OCI-LY3 (cell line): ENCODE results near the gene E2F1.

Experiments used
- H2AFZ ChIP-seq: fragments of 200-600, 300-600 bp; shearing (Covaris generic); 2 replicates; pipeline ENCODE4 v1.6.0; 2014; ENCODE audit warnings: antibody characterized with exemption, low read depth, low read length
- H3K27ac ChIP-seq: fragments of 200-600, 300-600 bp; sonication (generic); 2 replicates; pipeline ENCODE4 v1.5.1; 2014; ENCODE audit warnings: mild to moderate bottlenecking, low read length, moderate library complexity, mixed read lengths
- H3K27me3 ChIP-seq: fragments of 200-600, 300-600 bp; sonication (generic); 2 replicates; pipeline ENCODE4 v1.6.1; 2014; ENCODE audit warnings: low read depth, low read length, mixed read lengths
- H3K36me3 ChIP-seq: fragments of 200-600, 300-600 bp; sonication (generic); replicated peaks from 2 replicates; pipeline ENCODE3; 2014; ENCODE audit warnings: low read depth, low read length, mixed read lengths
- H3K4me1 ChIP-seq: fragments of 300-600, 200-600 bp; sonication (generic); 2 replicates; pipeline ENCODE4 v1.6.1; 2014; ENCODE audit warnings: low read length, mixed read lengths
- H3K4me2 ChIP-seq: fragments of 200-600, 300-600 bp; sonication (generic); 2 replicates; pipeline ENCODE4 v1.6.1; 2014; ENCODE audit warnings: low read length, mixed read lengths
- H3K4me3 ChIP-seq: fragments of 300-600, 200-600 bp; sonication (generic); 2 replicates; pipeline ENCODE4 v1.5.1; 2014; ENCODE audit warnings: antibody characterized with exemption, mild to moderate bottlenecking, low read length, moderate library complexity
- H3K79me2 ChIP-seq: fragments of 300-600, 200-600 bp; shearing (Covaris generic); 2 replicates; pipeline ENCODE4 v1.6.1; 2014; ENCODE audit warnings: mild to moderate bottlenecking, low read length, mixed read lengths
- H3K9ac ChIP-seq: fragments of 300-600, 200-600 bp; shearing (Covaris generic); 2 replicates; pipeline ENCODE4 v1.6.0; 2014; ENCODE audit warnings: mild to moderate bottlenecking, low read length, moderate library complexity
- H3K9me3 ChIP-seq: fragments of 200-600, 300-600 bp; shearing (Covaris generic); 2 replicates; pipeline ENCODE4 v1.6.1; 2014; ENCODE audit warnings: low read length, mixed read lengths; ENCODE audit not compliant: insufficient read depth
- H4K20me1 ChIP-seq: fragments of 200-600, 300-600 bp; sonication (generic); 2 replicates; pipeline ENCODE4 v1.6.1; 2016; ENCODE audit warnings: low read length, mixed read lengths; ENCODE audit not compliant: insufficient read depth
- EZH2phosphoT487 ChIP-seq: fragments of 200-600 bp; shearing (Covaris generic); IDR thresholded peaks from 2 replicates; pipeline ENCODE4 v1.6.1; 2018; ENCODE audit warnings: antibody characterized with exemption, mixed run types, low read depth
- TF ChIP-seq, protein P1 (sequence below): fragments of 200-600, 300-600 bp; sonication (generic); IDR thresholded peaks from 2 replicates; pipeline ENCODE4 v1.5.1; 2014; ENCODE audit warnings: antibody characterized with exemption, low read length, low read depth

E2F1 gene

DNA sequence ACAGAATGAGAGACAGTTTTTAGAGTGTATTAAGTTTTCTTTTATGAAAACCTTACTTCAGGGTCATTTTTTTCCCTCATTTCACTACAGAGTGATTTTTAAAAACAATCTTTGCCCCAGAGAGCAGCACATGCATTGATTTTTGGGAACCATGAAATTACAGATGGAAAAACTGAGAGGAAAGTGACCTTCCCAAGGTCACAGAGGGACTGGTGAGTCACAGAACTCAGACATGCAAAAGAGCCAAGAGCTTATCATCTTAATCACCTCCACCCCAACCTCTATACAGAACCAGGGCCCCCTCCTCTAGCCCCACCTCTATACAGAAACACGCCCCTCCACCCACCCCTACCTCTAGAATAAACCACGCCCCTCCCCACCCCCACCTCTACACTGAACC lies 23.2 kb upstream of the E2F1 start:
- TF ChIP-seq, protein P1, sequence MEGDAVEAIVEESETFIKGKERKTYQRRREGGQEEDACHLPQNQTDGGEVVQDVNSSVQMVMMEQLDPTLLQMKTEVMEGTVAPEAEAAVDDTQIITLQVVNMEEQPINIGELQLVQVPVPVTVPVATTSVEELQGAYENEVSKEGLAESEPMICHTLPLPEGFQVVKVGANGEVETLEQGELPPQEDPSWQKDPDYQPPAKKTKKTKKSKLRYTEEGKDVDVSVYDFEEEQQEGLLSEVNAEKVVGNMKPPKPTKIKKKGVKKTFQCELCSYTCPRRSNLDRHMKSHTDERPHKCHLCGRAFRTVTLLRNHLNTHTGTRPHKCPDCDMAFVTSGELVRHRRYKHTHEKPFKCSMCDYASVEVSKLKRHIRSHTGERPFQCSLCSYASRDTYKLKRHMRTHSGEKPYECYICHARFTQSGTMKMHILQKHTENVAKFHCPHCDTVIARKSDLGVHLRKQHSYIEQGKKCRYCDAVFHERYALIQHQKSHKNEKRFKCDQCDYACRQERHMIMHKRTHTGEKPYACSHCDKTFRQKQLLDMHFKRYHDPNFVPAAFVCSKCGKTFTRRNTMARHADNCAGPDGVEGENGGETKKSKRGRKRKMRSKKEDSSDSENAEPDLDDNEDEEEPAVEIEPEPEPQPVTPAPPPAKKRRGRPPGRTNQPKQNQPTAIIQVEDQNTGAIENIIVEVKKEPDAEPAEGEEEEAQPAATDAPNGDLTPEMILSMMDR: no peak
- TF ChIP-seq EZH2phosphoT487: no peak
- Histone ChIP-seq H3K27me3 (no peaks in the 10 kb centered on the region), H3K79me2 (no peaks in the 10 kb centered on the region), H3K9me3 (no peaks in the 10 kb centered on the region), H3K4me2 (no peak overlapping the region), H4K20me1 (no peaks in the 10 kb centered on the region), H2AFZ (no peak overlapping the region), H3K27ac (no peak overlapping the region), H3K4me3 (no peak overlapping the region), H3K36me3 (no peaks in the 10 kb centered on the region), H3K9ac (no peak overlapping the region), H3K4me1 (no peaks in the 10 kb centered on the region)

DNA sequence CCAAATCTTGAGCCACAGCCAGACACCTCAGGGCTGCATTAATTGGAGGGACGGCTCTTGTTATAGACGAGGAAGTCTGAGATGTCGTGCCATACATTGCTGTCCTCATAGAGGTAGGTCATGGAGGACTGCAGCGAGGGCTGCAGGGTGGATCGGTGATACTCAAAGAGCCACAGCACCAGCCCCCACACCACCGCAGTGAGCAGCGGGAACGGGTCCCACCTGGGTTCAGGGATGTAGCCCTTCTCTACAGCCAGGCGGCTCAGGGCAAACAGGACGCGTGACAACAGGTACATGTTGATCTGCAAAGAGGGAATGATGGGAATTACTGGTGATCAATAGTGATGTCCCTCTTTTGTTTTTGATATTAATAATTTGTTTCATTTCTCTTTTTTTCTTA lies 21.5 kb upstream of the E2F1 start:
- H3K79me2 ChIP-seq: no peaks in the 10 kb centered on the region
- H3K27ac ChIP-seq: no peak overlapping the region
- no peak overlapping the region for H3K4me2 ChIP-seq
- H3K4me1 ChIP-seq: no peaks in the 10 kb centered on the region
- no peaks in the 10 kb centered on the region for H3K27me3 ChIP-seq
- no peaks in the 10 kb centered on the region for H3K36me3 ChIP-seq
- H3K9ac ChIP-seq: no peak overlapping the region
- no peaks in the 10 kb centered on the region for H4K20me1 ChIP-seq
- no peak for TF ChIP-seq EZH2phosphoT487
- TF ChIP-seq, protein P1: no peak
- no peak overlapping the region for H2AFZ ChIP-seq
- no peaks in the 10 kb centered on the region for H3K9me3 ChIP-seq
- H3K4me3 ChIP-seq: no peak overlapping the region

DNA sequence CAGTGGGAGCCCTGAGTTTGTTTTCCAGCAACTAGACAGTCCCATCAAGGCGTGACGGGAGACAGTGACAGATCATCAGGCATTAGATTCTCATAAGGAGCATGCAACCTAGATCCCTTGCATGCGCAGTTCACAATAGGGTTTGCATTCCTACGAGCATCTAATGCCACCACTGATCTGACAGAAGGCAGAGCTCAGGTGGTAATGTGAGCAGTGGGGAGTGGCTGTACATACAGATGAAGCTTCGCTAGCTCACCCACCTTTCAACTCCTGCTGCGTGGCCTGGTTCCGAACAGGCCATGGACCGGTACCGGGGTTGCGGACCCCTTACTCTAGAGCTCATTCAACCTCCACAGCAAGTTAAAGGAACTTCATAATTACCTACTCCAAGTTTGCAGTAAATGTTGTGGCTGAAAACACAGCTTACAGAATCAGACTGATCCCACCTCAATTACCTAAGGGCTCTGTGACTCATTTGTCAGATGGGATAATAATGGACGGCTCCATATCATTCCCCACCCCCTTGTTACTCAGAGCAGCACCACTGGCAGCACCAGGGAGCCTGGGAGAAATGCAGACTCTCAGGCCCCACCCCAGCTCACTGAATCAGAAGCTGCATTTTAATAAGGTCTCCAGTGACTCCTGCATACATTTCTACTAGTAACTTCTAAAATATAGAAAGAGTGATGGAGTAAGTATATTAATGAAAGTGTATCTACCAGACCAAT lies 18.2 kb upstream of the E2F1 start:
- Histone ChIP-seq H3K27ac (no peak overlapping the region), H3K36me3 (no peaks in the 10 kb centered on the region), H3K4me2 (no peak overlapping the region), H4K20me1 (no peaks in the 10 kb centered on the region), H3K4me3 (no peak overlapping the region), H3K9ac (no peak overlapping the region), H3K4me1 (no peaks in the 10 kb centered on the region), H2AFZ (no peak overlapping the region), H3K27me3 (no peaks in the 10 kb centered on the region), H3K9me3 (no peaks in the 10 kb centered on the region), H3K79me2 (no peaks in the 10 kb centered on the region)
- TF ChIP-seq EZH2phosphoT487: no peak
- TF ChIP-seq, protein P1: no peak

DNA sequence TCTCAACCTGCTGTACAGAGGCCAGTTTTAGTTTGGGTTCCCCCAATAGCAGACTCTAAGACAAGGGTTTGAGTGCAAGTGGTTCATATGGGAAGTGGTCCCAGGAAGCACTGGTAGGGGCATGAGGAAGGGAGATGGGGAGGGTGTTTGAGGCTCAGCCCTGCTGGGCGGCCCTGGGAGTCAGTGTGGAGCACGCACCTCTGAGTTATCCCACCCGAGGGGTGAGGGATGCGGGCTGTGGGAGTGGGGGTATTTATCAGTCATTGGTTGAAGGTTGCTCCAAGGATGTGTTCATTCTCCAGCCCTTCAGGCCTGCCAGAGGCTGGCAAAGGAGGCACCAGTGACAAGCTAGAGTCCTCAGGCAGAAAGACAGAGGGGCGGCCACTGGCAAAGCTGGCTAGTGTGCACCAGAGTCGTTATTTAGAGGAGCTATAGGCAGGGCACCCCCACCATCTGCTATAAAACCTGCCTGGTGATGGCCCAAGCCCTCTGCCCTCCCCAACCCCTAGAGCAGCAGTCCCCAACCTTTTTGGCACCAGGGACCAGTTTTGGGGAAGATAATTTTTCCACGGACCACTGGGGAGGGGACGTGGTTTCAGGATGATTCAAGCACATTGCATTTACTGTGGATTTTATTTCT lies 17.4 kb upstream of the E2F1 start:
- H3K4me3 ChIP-seq: no peak overlapping the region
- H3K9me3 ChIP-seq: no peaks in the 10 kb centered on the region
- H3K27ac ChIP-seq: no peak overlapping the region
- H3K4me2 ChIP-seq: no peak overlapping the region
- no peaks in the 10 kb centered on the region for H4K20me1 ChIP-seq
- TF ChIP-seq EZH2phosphoT487: no peak
- TF ChIP-seq, protein P1: no peak
- H3K4me1 ChIP-seq: no peaks in the 10 kb centered on the region
- H3K9ac ChIP-seq: no peak overlapping the region
- H3K27me3 ChIP-seq: no peaks in the 10 kb centered on the region
- no peaks in the 10 kb centered on the region for H3K79me2 ChIP-seq
- H3K36me3 ChIP-seq: no peaks in the 10 kb centered on the region
- no peak overlapping the region for H2AFZ ChIP-seq
